Measurements from ENCODE around the gene SLC3A2.
A peak's percentile ranks its signal among the peaks of the same experiment; 100 is the strongest.

Gene SLC3A2

GRCh38 chr11:62880803-62881578 lies at the start of gene SLC3A2:
TSS of gene SLC3A2 (plus strand) at chr11:62880896. CDS start at chr11:62881024, 128 bp downstream.
- peak; percentile 83 for TF ChIP-seq CTCF (conservative IDR thresholded peaks at IDR 0.05)
- H3K27ac ChIP-seq: peak within 1 kb of the TSS; percentile 92

- H3K27ac ChIP-seq: peak overlapping the region; percentile 79
- no peak for TF ChIP-seq CTCF (conservative IDR thresholded peaks at IDR 0.05)
These were observed 49.7 kb upstream of the SLC3A2 start for GRCh38 chr11:62830904-62831519.

- TF ChIP-seq CTCF (conservative IDR thresholded peaks at IDR 0.05): no peak
- peak within 1 kb of the TSS; percentile 79 for H3K27ac ChIP-seq
These were observed 49.0 kb upstream of the SLC3A2 start, which contains the start of gene STX5 for GRCh38 chr11:62831520-62832335. TSS of gene STX5 (minus strand) at chr11:62832051. CDS start at chr11:62831243, 808 bp downstream.

GRCh38 chr11:62832336-62833234 lies 48.1 kb upstream of the SLC3A2 start, which contains the start of gene TEX54:
TSS of gene TEX54 (minus strand) at chr11:62832841.
- TF ChIP-seq CTCF (conservative IDR thresholded peaks at IDR 0.05): no peak
- H3K27ac ChIP-seq: peak within 1 kb of the TSS; percentile 79

- no peak for TF ChIP-seq CTCF (conservative IDR thresholded peaks at IDR 0.05)
- no peak overlapping the region; the same call in 1 of the 2 replicates for H3K27ac ChIP-seq
These were observed 45.4 kb upstream of the SLC3A2 start for GRCh38 chr11:62835336-62835735.

GRCh38 chr11:62839050-62839945 lies 41.4 kb upstream of the SLC3A2 start, which contains the start of gene WDR74:
TSS of gene WDR74 (minus strand) at chr11:62839590. CDS start at chr11:62839570, 20 bp downstream.
- H3K27ac ChIP-seq: peak within 1 kb of the TSS; percentile 99
- TF ChIP-seq CTCF (conservative IDR thresholded peaks at IDR 0.05): no peak

GRCh38 chr11:62840721-62841360 lies 39.9 kb upstream of the SLC3A2 start:
- H3K27ac ChIP-seq: peak overlapping the region; percentile 99
